Endothelial cell of umbilical vein (primary cell): ENCODE data around the gene SMOC2. TPM values are rescaled to one million over a fixed set of nuclear protein-coding genes. Genes with fewer than 3 reads are reported as not detected.

Experiments
- BruUV-seq: library from RNA; stranded (reverse); fragments of 400-500 nt; replicated peaks from 2 replicates; lab custom pipeline; 2021; lab: Mats Ljungman, UMichigan
- CTCF ChIA-PET: fragments of 300-600, 350-600 bp; sonication (Branson Sonifier 250); formaldehyde crosslinking; loops from one replicate; lab custom pipeline; 2021; ENCODE audit warnings: antibody characterized with exemption, inconsistent platforms; lab: Charles Lee
- POLR2A ChIA-PET: fragments of 300-600, 350-600 bp; sonication (Branson Sonifier 250); formaldehyde crosslinking; loops from one replicate; lab custom pipeline; 2021; ENCODE audit warnings: antibody characterized with exemption, inconsistent platforms; lab: Charles Lee
- DNase-seq: peaks from one replicate; pipeline ENCODE4 v3.0.0-alpha.2; 2011; ENCODE audit warnings: low read depth, low spot score
- FAIRE-seq: peaks from 2 replicates; lab custom pipeline; 2011; peaks lifted over from hg19 to GRCh38; lab: Jason Lieb, UNC
- H2AFZ ChIP-seq: 2 replicates; pipeline ENCODE4 v1.6.0; 2012; ENCODE audit warnings: low read depth, low read length, control low read depth, inconsistent platforms
- H3K27ac ChIP-seq: 2 replicates; pipeline ENCODE4 v1.5.1; 2011; ENCODE audit warnings: low read depth, mild to moderate bottlenecking, control low read depth, low read length, moderate library complexity; ENCODE audit not compliant: insufficient read depth
- H3K27me3 ChIP-seq, 2 experiments: 2 replicates each; pipeline versions ENCODE4 v1.6.0 to v1.6.1; 2011; ENCODE audit warnings: low read length in 2 of 2, mixed read lengths in 1 of 2; ENCODE audit not compliant: control insufficient read depth in 2 of 2, insufficient read depth in 2 of 2
- H3K36me3 ChIP-seq, 2 experiments: 2 replicates in 1 of 2; 3 replicates in 1 of 2; pipeline ENCODE4 v1.5.1; 2011; ENCODE audit warnings: low read length in 2 of 2, mild to moderate bottlenecking in 1 of 2, moderate library complexity in 1 of 2; ENCODE audit not compliant: control insufficient read depth in 2 of 2, insufficient read depth in 2 of 2; ENCODE audit errors: extremely low read depth in 1 of 2
- H3K4me1 ChIP-seq: 3 replicates; pipeline ENCODE4 v1.5.1; 2011; ENCODE audit warnings: mild to moderate bottlenecking, low read length; ENCODE audit not compliant: control insufficient read depth, insufficient read depth; ENCODE audit errors: extremely low read depth
- H3K4me2 ChIP-seq: 2 replicates; pipeline ENCODE4 v1.6.1; 2011; ENCODE audit warnings: low read length, control low read depth, mixed read lengths; ENCODE audit not compliant: insufficient read depth
- H3K4me3 ChIP-seq, 3 experiments: fragments of 200-600 bp in 1 of 3; sonication (generic), shearing (Covaris generic) in 1 of 3; replicated peaks in 1 of 3; 2 replicates each; pipeline ENCODE4 v1.5.1; 2011 to 2016; ENCODE audit warnings: control low read depth in 3 of 3, low read length in 3 of 3, mild to moderate bottlenecking in 2 of 3, inconsistent platforms in 1 of 3, low read depth in 1 of 3, moderate library complexity in 1 of 3; ENCODE audit not compliant: insufficient read depth in 1 of 3
- H3K79me2 ChIP-seq: 2 replicates; pipeline ENCODE4 v1.6.0; 2012; ENCODE audit warnings: low read length, inconsistent platforms; ENCODE audit not compliant: control insufficient read depth, insufficient read depth
- H3K9ac ChIP-seq: replicated peaks from 2 replicates; pipeline ENCODE3; 2011; ENCODE audit warnings: low read length, control low read depth; ENCODE audit not compliant: insufficient read depth; ENCODE audit errors: extremely low read depth
- H3K9me1 ChIP-seq: replicated peaks from 3 replicates; pipeline ENCODE4 v1.6.0; 2011; ENCODE audit warnings: mild to moderate bottlenecking, low read length; ENCODE audit not compliant: control insufficient read depth, insufficient read depth; ENCODE audit errors: extremely low read depth
- H3K9me3 ChIP-seq: replicated peaks from 2 replicates; pipeline ENCODE4 v1.5.1; 2012; ENCODE audit warnings: low read length, inconsistent platforms; ENCODE audit not compliant: control insufficient read depth, insufficient read depth
- H4K20me1 ChIP-seq: replicated peaks from 2 replicates; pipeline ENCODE3; 2011; ENCODE audit warnings: mild to moderate bottlenecking, low read length; ENCODE audit not compliant: control insufficient read depth, insufficient read depth; ENCODE audit errors: extremely low read depth
- EZH2 ChIP-seq: IDR thresholded peaks from 2 replicates; pipeline ENCODE4 v1.6.1; 2012; ENCODE audit warnings: borderline replicate concordance, low read depth, mild to moderate bottlenecking, moderate library complexity, low read length, inconsistent platforms; ENCODE audit not compliant: severe bottlenecking
- FOS ChIP-seq: IDR thresholded peaks from 2 replicates; pipeline ENCODE4 v1.6.1; 2011; ENCODE audit warnings: mild to moderate bottlenecking, low read length, moderate library complexity, borderline replicate concordance; ENCODE audit not compliant: insufficient read depth
- GATA2 ChIP-seq: IDR thresholded peaks from 2 replicates; pipeline ENCODE4 v1.7.0; 2011; ENCODE audit warnings: low read depth, mild to moderate bottlenecking, moderate library complexity, mixed read lengths, low read length; ENCODE audit not compliant: insufficient read length, insufficient read depth
- JUN ChIP-seq: IDR thresholded peaks from 2 replicates; pipeline ENCODE4 v1.6.1; 2011; ENCODE audit warnings: borderline replicate concordance, low read depth; ENCODE audit not compliant: insufficient read length, insufficient read depth
- MYC ChIP-seq: IDR thresholded peaks from one replicate; pipeline ENCODE4 v1.6.1; 2011; ENCODE audit warnings: mild to moderate bottlenecking, low read depth, low read length
- POLR2A ChIP-seq: IDR thresholded peaks from 2 replicates; pipeline ENCODE4 v1.6.1; 2012; ENCODE audit warnings: low read depth, mild to moderate bottlenecking, control low read depth, low read length
- POLR2AphosphoS5 ChIP-seq: IDR thresholded peaks from 2 replicates; pipeline ENCODE4 v1.6.1; 2012; ENCODE audit warnings: low read depth, mild to moderate bottlenecking, control low read depth, low read length, moderate library complexity; ENCODE audit not compliant: insufficient read depth
- dilution Hi-C: fragments of 300-500 bp; cut with MboI; formaldehyde crosslinking; loops from one replicate; pipeline ENCODE4 v1.15.0; 2019; ENCODE audit warnings: low sequenced_read_pairs; ENCODE audit not compliant: extremely low pct_ligation_motif_present
- intact Hi-C: fragments of 100-400 bp; cut with micrococcal nuclease; formaldehyde crosslinking; loops from one replicate; pipeline ENCODE4 v1.10.0; 2022
- polyA plus RNA-seq, 4 experiments: library from polyadenylated mRNA; depleted of rRNA in 3 of 4; stranded (reverse) in 3 of 4; unstranded in 1 of 4; fragments of >200 nt; gene quantifications; 2 replicates each; pipeline versions ENCODE4 v1.2.1 to v1.2.3, GENCODE V29; 2011 to 2012; ENCODE audit warnings: missing spikeins in 1 of 4
- total RNA-seq: library from RNA; stranded (reverse); gene quantifications from 2 replicates; pipeline ENCODE4 v1.2.3, GENCODE V29; 2021
- TF ChIP-seq, protein P1 (sequence below): IDR thresholded peaks from 2 replicates; pipeline ENCODE4 v1.6.1; 2011; ENCODE audit not compliant: insufficient read depth, insufficient read length
- TF ChIP-seq, protein P2 (sequence below), 2 donors: IDR thresholded peaks; 1 replicate in 1 of 2; 2 replicates in 1 of 2; pipeline ENCODE4 v1.5.1; 2011; ENCODE audit warnings: low read length in 2 of 2, mild to moderate bottlenecking in 2 of 2, moderate library complexity in 2 of 2, control low read depth in 1 of 2, inconsistent platforms in 1 of 2, low read depth in 1 of 2; ENCODE audit not compliant: insufficient read depth in 1 of 2; ENCODE audit errors: extremely low read depth in 1 of 2

Gene SMOC2
- total and polyA plus RNA-seq, 2 donors (not counting 3 experiments of a cell fraction or from before 2014, with no cell fraction given), result not detected

DNA sequence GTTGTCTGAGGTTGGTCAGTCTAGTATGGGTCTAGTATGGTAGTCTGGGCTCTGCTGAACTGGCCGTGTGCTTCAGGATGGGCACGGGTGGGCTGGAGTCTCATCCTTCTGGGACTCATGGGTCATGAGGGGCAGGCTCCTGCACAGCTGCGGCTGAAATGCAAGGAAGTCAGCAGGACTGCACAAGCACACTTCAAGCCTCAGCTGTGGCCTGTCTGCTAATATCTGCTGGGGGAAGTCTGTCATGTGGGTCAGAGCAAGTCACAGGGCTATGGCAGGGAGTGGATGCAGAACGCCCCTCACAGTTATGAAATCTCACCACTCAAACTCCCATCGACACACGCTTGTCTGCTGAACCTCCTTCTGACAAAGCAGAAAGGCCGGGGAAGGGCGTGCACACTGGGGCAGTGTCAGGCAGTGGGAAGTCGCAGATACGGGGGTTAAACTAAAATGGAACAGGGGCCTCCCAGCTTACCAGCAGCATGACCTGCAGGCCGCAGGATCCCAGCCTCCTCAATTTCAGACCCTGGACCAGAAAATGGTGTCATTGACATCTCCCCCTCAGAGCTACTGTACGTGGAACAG is 229.5 kb downstream of the SMOC2 start:
- no peaks in the 10 kb centered on the region for H4K20me1 ChIP-seq
- BruUV-seq, result no TSS peak

DNA sequence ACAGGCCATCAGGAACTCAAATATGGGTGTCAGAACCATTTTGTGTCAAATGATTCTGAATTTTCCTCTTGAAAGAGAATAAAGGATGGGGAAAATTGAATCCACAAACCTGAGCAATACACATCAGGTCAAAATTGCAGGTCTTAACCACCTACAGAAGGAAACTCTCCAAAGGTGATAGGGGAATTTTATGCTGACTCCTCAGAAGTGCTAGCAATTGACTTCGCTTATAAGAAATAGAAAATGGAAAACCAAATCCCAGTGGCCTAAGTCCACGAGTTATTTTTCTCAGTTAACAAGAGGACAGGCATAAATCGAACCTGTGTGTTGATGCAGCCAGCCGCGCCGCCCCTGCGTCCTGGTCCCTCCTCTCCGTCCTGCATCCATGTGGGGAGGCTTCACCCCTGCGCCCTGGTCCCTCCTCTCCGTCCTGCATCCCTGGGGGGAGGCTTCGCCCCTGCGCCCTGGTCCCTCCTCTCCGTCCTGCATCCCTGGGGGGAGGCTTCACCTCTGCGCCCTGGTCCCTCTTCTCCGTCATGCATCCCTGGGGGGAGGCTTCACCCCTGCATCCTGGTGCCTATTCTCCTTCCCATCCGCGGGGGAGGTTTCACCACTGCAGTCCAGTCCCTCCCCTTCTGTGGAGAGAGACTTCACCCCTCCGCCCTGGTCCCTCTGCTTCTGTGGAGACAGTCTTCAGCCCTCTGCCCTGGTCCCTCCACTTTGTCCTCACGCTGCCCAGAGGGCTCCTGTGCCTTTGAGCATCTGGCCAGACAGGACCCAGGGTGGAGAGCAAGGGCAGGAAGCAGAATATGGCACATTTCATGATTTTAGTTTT is 230.3 kb downstream of the SMOC2 start:
- no peaks in the 10 kb centered on the region for H3K27me3 ChIP-seq
- no peaks in the 10 kb centered on the region for H4K20me1 ChIP-seq
- H3K27ac ChIP-seq, result no peak overlapping the region
- ChIA-PET CTCF (no interaction called here), POLR2A (no interaction called here)
- no peaks in the 10 kb centered on the region for H3K79me2 ChIP-seq
- FAIRE-seq (no peak), DNase-seq (no peak)
- no peak overlapping the region for H3K4me2 ChIP-seq
- dilution Hi-C loops (no loop called here), intact Hi-C loops (no loop called here)
- H3K9me3 ChIP-seq, result peaks cover 2% of the 10 kb centered on the region
- no peak overlapping the region for H2AFZ ChIP-seq
- no TSS peak for BruUV-seq
- no peaks in the 10 kb centered on the region for H3K9me1 ChIP-seq
- H3K36me3 ChIP-seq, result no peaks in the 10 kb centered on the region
- H3K4me1 ChIP-seq, result no peaks in the 10 kb centered on the region
- TF ChIP-seq GATA2, result no peak
- no peak for TF ChIP-seq MYC
- no peak for TF ChIP-seq FOS
- no peak for TF ChIP-seq EZH2
- TF ChIP-seq, protein P1, sequence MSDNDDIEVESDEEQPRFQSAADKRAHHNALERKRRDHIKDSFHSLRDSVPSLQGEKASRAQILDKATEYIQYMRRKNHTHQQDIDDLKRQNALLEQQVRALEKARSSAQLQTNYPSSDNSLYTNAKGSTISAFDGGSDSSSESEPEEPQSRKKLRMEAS, result no peak
- TF ChIP-seq, protein P2, sequence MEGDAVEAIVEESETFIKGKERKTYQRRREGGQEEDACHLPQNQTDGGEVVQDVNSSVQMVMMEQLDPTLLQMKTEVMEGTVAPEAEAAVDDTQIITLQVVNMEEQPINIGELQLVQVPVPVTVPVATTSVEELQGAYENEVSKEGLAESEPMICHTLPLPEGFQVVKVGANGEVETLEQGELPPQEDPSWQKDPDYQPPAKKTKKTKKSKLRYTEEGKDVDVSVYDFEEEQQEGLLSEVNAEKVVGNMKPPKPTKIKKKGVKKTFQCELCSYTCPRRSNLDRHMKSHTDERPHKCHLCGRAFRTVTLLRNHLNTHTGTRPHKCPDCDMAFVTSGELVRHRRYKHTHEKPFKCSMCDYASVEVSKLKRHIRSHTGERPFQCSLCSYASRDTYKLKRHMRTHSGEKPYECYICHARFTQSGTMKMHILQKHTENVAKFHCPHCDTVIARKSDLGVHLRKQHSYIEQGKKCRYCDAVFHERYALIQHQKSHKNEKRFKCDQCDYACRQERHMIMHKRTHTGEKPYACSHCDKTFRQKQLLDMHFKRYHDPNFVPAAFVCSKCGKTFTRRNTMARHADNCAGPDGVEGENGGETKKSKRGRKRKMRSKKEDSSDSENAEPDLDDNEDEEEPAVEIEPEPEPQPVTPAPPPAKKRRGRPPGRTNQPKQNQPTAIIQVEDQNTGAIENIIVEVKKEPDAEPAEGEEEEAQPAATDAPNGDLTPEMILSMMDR (IDR thresholded peaks at IDR 0.05; ENCODE audit: extremely low read depth in 1 of 2, insufficient read depth in 1 of 2, low read depth in 1 of 2, low read length in 2 of 2), result no peak
- TF ChIP-seq JUN, result no peak
- TF ChIP-seq POLR2A, result no peak
- no peak for TF ChIP-seq POLR2AphosphoS5
- H3K9ac ChIP-seq, result no peak overlapping the region
- no peak overlapping the region for H3K4me3 ChIP-seq

More for the DNA sequence above, 229.5 kb downstream of the SMOC2 start:
- H3K4me2 ChIP-seq, result no peak overlapping the region
- no peak for TF ChIP-seq MYC
- no peaks in the 10 kb centered on the region for H3K9me1 ChIP-seq
- peaks cover 2% of the 10 kb centered on the region for H3K9me3 ChIP-seq
- H3K79me2 ChIP-seq, result no peaks in the 10 kb centered on the region
- dilution Hi-C loops, result no loop called here
- no peaks in the 10 kb centered on the region for H3K27me3 ChIP-seq
- no peak overlapping the region for H3K27ac ChIP-seq
- intact Hi-C loops, result no loop called here
- FAIRE-seq (no peak), DNase-seq (no peak)
- H3K9ac ChIP-seq, result no peak overlapping the region
- ChIA-PET CTCF (no interaction called here), POLR2A (no interaction called here)
- no peak overlapping the region for H3K4me3 ChIP-seq
- H3K36me3 ChIP-seq, result no peaks in the 10 kb centered on the region
- no peaks in the 10 kb centered on the region for H3K4me1 ChIP-seq
- H2AFZ ChIP-seq, result no peak overlapping the region
